Left kidney (tissue), 8 donors: ENCODE measurements around the gene CFAP54. TPM values are rescaled to one million over a fixed set of nuclear protein-coding genes. Genes with fewer than 3 reads are reported as not detected.
"Not testable (repeated sequence)": the region's sequence is repeated elsewhere in the genome, so short reads cannot be mapped to it uniquely, and the experiment has no call there.

Experiments
- DNase-seq: peaks from one replicate; pipeline ENCODE4 v3.0.0-alpha.2; 2013
- long read RNA-seq, 8 donors: transcript quantifications; one replicate each; lab custom pipeline, GENCODE V29; 2026
- polyA plus RNA-seq: library from polyadenylated mRNA; unstranded; fragments of 120-200 nt; gene quantifications from one replicate; pipeline ENCODE4 v1.2.1, GENCODE V29; 2013; ENCODE audit not compliant: insufficient read length

Gene CFAP54
- 4.4 TPM for polyA plus RNA-seq
- long read RNA-seq, donor 1, partial matches to known transcripts: 0 of 1 reads
- long read RNA-seq, donor 1, other reads (novel, unspliced or antisense): 0 of 1 reads
- long read RNA-seq, donor 2: 0 reads
- long read RNA-seq, donor 3: 0 reads
- long read RNA-seq, donor 4: 0 reads
- long read RNA-seq, donor 5: 0 reads
- long read RNA-seq, donor 6: 0 reads
- long read RNA-seq, donor 7: 0 reads
- long read RNA-seq, donor 8: 0 reads

GRCh38 chr12:96489392-96490056 is at the start of gene CFAP54:
Gene CFAP54, plus strand, starts transcription at chr12:96489577. Its CDS starts 33 bp downstream, at chr12:96489610.
- DNase-seq: peak; percentile 95

GRCh38 chr12:96441816-96442215 is 47.6 kb upstream of the CFAP54 start:
- DNase-seq: no peak

GRCh38 chr12:96442906-96443305 is 46.5 kb upstream of the CFAP54 start:
- DNase-seq: no peak

GRCh38 chr12:96444399-96444798 is 45.0 kb upstream of the CFAP54 start:
- no peak for DNase-seq

- no peak for DNase-seq
Observed at GRCh38 chr12:96445691-96446583, 43.4 kb upstream of the CFAP54 start.

GRCh38 chr12:96447256-96447655 is 42.1 kb upstream of the CFAP54 start:
- no peak for DNase-seq

- no peak for DNase-seq
Observed at GRCh38 chr12:96448300-96448699, 41.1 kb upstream of the CFAP54 start.

- DNase-seq: no peak
Observed at GRCh38 chr12:96452261-96452922, 37.0 kb upstream of the CFAP54 start.

- no peak for DNase-seq
Observed at GRCh38 chr12:96454396-96454795, 35.0 kb upstream of the CFAP54 start.

- DNase-seq: no peak
Observed at GRCh38 chr12:96456265-96456974, 33.0 kb upstream of the CFAP54 start.

GRCh38 chr12:96457191-96457930 is 32.0 kb upstream of the CFAP54 start:
- no peak for DNase-seq

GRCh38 chr12:96459281-96459680 is 30.1 kb upstream of the CFAP54 start:
- DNase-seq: not testable (repeated sequence)

- no peak for DNase-seq
Observed at GRCh38 chr12:96462571-96463280, 26.7 kb upstream of the CFAP54 start.

- DNase-seq: no peak
Observed at GRCh38 chr12:96465896-96466295, 23.5 kb upstream of the CFAP54 start.

GRCh38 chr12:96466939-96467751 is 22.2 kb upstream of the CFAP54 start:
- DNase-seq: no peak

GRCh38 chr12:96471368-96472050 is 17.9 kb upstream of the CFAP54 start:
- no peak for DNase-seq

GRCh38 chr12:96472384-96472783 is 17.0 kb upstream of the CFAP54 start:
- DNase-seq: no peak

- no peak for DNase-seq
Observed at GRCh38 chr12:96473394-96474093, 15.8 kb upstream of the CFAP54 start.
